ENCODE results near the gene NOTUM. TPM values are rescaled to one million over a fixed set of nuclear protein-coding genes. Genes with fewer than 3 reads are reported as not detected.

Gene NOTUM
- not detected in 2 replicates for total RNA-seq

DNA sequence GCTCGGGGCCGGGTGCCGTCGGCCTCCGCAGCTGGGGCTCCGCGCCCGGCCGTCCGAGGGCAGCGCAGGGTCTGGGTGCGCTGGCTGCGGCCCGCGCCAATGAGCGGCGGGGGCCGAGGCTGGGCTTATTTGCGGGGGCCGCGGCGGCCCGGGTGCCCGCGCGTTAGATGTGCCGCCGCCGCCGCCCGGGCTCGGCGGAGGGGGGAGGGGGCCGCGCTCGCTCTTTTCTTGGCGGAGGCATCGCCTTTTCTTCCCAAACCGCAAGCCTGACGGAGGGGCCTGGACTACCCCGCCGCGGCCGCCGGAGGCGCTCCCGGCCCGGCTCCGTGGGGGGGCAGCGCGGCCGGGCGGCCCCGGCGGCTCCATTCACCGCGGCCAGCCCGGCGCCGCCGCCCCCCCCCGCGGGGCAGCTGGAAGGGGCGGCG is at the start of gene NOTUM:
TSS of gene NOTUM (minus strand) at position 101 of the 425 bp plus-strand sequence. CDS start 278 bp downstream, outside the sequence.

DNA sequence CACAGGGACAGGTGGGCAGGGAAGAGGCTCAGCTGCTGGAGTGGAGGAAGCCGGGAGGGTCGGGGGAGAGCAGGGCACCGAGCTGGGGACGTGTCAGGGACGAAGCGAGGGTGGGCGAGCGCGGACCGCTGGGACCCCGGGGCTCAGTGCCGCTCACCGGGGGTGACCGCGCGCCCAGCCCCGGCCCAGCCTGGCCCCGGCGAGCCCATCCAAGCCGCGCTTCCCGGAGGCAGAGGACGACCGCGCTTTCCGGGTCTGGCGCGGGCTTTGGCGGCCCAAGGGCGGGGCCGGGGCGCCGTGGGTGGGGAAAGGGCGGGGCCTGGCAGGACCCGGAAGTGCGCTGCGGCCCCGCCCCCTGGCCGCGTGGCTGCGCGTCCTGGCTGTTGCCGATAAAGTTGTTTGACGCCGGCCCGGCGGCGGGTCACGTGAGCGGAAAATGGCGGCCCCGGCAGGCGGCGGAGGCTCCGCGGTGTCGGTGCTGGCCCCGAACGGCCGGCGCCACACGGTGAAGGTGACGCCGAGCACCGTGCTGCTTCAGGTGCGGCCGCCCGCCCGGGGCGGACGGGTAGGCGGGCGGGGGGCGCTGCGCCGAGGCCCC is 16.3 kb upstream of the NOTUM start, which contains the start of gene ASPSCR1:
TSS of gene ASPSCR1 (plus strand) at position 419 of the 598 bp plus-strand sequence. CDS start at position 437, 18 bp downstream.

DNA sequence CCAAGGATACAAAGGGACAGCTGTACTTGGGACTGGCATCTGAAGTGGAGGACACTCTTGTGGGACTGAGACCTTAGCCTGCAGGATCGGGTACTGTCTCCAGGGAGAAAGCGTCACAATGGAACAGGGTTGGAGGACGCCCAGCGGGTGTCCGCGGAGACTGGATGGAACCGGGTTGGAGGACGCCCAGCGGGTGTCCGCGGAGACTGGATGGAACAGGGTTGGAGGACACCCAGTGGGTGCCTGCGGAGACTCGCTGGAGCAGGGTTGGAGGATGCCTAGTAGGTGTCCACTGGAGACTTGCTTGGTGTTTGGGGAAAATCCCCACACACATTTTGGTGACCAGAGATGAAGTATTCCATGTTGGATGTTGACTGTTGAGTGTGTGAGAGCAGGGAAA is 13.8 kb downstream of the NOTUM start, which contains the start of gene MYADML2:
TSS of gene MYADML2 (minus strand) at position 45 of the 400 bp plus-strand sequence. CDS start 5,492 bp downstream, outside the sequence.

DNA sequence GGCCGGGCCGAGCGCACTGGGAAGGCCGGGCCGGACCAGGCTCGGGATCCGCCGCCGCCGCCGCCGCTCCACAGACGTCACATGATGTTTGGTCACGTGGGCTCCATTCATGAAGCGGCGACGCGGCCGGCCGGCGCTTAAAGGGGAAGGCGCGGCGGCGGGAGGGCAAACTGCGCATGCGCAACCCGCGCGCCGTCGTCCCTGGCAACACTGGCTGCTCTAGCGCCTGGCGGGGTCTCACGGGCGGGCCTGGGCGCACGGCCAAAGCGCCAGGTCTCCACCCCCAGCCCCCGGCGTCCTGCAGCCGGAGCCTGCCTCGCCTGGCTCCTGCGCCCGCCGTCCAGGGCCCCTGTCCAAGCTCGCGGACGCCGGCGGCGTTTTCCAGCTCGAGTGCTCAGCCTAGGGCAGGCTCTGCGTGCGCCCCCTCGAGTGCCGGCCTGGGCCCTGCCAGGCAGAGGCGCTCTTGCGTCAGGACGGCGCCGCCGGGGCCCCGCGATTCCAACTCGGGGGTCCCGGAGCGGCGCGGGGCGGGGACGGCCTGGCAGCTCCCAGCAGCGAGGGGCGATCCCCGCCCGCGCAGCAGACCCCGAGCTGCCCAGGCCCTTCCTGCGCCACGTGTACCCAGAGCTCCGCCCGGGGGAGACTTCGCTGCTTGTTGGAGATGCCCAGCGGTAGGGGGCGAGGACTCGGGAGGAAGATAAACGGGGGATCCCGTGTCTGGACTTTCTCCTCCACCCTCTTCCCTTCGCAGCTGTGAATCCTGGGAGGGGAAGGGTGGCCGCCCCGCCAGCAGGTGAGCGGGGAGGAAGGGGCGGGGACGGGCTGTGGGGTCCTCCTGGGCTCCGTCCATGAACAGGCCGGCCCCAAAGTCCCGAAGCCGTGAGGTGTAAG is 33.1 kb downstream of the NOTUM start, which contains the start of gene MAFG:
TSS of gene MAFG (minus strand) at position 83 of the 891 bp plus-strand sequence. CDS start 4,550 bp downstream, outside the sequence.

DNA sequence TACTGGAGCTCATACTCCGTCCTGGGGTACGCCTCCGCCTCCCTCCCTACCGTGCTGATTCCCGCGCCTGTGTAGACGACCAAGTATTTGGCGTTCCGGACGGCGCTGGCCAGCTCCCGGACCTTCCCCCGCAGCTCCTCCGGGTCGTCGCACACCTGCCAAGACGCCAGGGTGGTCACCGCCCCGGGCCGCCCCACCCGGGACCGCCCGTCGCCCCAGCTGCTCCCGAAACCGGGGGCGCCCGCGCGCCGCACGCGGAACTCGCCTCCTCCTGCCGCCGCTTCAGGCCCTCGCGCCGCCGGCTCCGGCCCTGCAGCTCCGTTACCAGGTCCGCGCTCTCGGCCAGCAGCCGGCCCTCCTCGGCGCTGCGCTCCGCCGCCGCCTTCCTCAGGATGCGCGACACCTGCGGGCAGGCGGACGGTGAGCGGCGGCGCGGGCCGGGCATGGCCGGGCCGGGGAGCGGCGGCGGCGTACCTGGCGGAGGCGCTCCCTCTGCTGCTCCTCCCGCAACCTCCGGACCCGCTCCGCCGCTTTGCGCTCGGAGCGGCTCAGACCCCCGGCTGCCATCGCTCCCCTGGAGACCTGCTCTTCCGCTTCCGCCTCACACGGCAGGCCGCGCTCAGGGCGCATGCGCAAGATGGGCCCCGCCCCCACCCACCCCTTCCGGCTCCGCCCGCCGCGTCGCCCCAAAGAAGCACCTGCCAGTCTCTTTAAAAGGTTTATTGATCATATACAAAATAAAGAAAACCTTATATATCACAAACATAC is 43.2 kb downstream of the NOTUM start, which contains the start of gene SIRT7:
TSS of gene SIRT7 (minus strand) at position 612 of the 768 bp plus-strand sequence. CDS start at position 567, 45 bp downstream.

DNA sequence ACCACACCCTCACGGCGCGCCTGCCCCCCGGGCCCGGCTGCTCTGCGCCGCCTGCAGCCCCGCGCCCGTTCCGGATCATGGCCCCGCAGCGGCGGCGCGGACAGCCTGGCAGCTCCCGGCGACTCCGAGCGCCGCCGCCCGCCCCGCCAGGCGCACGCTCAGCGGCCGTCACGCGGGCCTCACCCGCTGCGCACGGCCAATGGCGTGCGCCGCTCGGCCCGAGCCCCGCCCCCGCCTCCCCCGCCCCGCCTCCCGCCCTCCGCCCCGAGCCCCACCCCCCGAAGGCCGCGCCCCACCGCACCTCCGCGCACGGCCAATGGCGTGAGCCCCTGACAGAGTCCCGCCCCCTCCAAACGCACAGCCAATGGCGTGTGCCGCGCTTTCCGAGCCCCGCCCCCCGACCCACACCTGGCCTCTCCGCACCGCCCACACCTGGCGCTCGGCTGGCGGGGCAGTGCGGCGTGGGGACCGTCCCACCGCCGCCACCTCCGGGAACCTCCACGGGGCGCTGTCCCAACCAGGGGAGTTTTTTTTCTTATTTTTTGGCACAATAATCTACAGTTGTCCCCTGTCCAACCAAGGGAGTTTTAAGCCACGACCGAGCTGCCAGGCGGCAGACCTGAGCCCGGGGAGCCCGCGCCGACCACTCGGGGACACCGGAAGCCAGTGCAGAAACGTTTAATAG is 49.6 kb downstream of the NOTUM start, which contains the start of gene PCYT2:
TSS of gene PCYT2 (minus strand) at position 123 of the 685 bp plus-strand sequence. CDS start at position 79, 44 bp downstream.

Other genes starting within 250 kb of the NOTUM start
- gene SLC25A10, start 248.9 kb downstream of the NOTUM start, total RNA-seq = 32.7 and 38.0 TPM in 2 replicates
- not detected in 2 replicates for gene GCGR, start 157.0 kb downstream of the NOTUM start, total RNA-seq
- gene MCRIP1, start 127.9 kb downstream of the NOTUM start, total RNA-seq = 131 and 139 TPM in 2 replicates
- gene PPP1R27, start 126.1 kb downstream of the NOTUM start, total RNA-seq = not detected in 2 replicates
- gene P4HB, start 100.7 kb downstream of the NOTUM start, total RNA-seq = 1,092 and 1,218 TPM in 2 replicates
- 498 and 540 TPM in 2 replicates for gene ARHGDIA, start 89.8 kb downstream of the NOTUM start, total RNA-seq
- gene ALYREF, start 69.6 kb downstream of the NOTUM start, total RNA-seq = 243 and 244 TPM in 2 replicates
- 306 and 308 TPM in 2 replicates for gene ANAPC11, start 69.5 kb downstream of the NOTUM start, total RNA-seq
- 1.3 TPM in 2 replicates for gene NPB, start 58.9 kb downstream of the NOTUM start, total RNA-seq
- 138 and 142 TPM in 2 replicates for gene PCYT2, start 49.8 kb downstream of the NOTUM start, total RNA-seq
- gene SIRT7, start 43.0 kb downstream of the NOTUM start, total RNA-seq = 14.0 and 15.0 TPM in 2 replicates
- 6.5 and 6.6 TPM in 2 replicates for gene MAFG, start 33.5 kb downstream of the NOTUM start, total RNA-seq
- 151 and 163 TPM in 2 replicates for gene PYCR1, start 23.9 kb downstream of the NOTUM start, total RNA-seq
- not detected in 2 replicates for gene MYADML2, start 14.0 kb downstream of the NOTUM start, total RNA-seq
- 17.7 and 21.0 TPM in 2 replicates for gene ASPSCR1, start 16.4 kb upstream of the NOTUM start, total RNA-seq
- 135 and 149 TPM in 2 replicates for gene CENPX, start 61.7 kb upstream of the NOTUM start, total RNA-seq
- gene LRRC45, start 62.1 kb upstream of the NOTUM start, total RNA-seq = 21.6 and 26.6 TPM in 2 replicates
- gene RAC3, start 70.5 kb upstream of the NOTUM start, total RNA-seq = 65.2 and 69.6 TPM in 2 replicates
- 155 and 162 TPM in 2 replicates for gene DCXR, start 76.5 kb upstream of the NOTUM start, total RNA-seq
- 42.0 and 45.8 TPM in 2 replicates for gene RFNG, start 90.6 kb upstream of the NOTUM start, total RNA-seq
- gene GPS1, start 90.7 kb upstream of the NOTUM start, total RNA-seq = 174 and 180 TPM in 2 replicates
- 58.7 and 59.5 TPM in 2 replicates for gene DUS1L, start 104.6 kb upstream of the NOTUM start, total RNA-seq
- 625 and 631 TPM in 2 replicates for gene FASN, start 137.0 kb upstream of the NOTUM start, total RNA-seq

Data from bronchus fibroblast of lung (primary cell).